Panc1 (cell line): ENCODE data around the gene HMCES.

Experiments
- TF ChIP-seq, protein P1 (sequence below): fragments of 450-650 bp; IDR thresholded peaks from 2 replicates; pipeline ENCODE4 v1.5.1; 2017; ENCODE audit warnings: mild to moderate bottlenecking
- TF ChIP-seq, protein P2 (sequence below), 2 experiments: IDR thresholded peaks; 2 replicates each; pipeline ENCODE4 v1.6.1; 2011 to 2012; ENCODE audit warnings: low read depth in 2 of 2, control low read depth in 1 of 2, low read length in 1 of 2, mild to moderate bottlenecking in 1 of 2, moderate library complexity in 1 of 2; ENCODE audit not compliant: insufficient read depth in 1 of 2

DNA sequence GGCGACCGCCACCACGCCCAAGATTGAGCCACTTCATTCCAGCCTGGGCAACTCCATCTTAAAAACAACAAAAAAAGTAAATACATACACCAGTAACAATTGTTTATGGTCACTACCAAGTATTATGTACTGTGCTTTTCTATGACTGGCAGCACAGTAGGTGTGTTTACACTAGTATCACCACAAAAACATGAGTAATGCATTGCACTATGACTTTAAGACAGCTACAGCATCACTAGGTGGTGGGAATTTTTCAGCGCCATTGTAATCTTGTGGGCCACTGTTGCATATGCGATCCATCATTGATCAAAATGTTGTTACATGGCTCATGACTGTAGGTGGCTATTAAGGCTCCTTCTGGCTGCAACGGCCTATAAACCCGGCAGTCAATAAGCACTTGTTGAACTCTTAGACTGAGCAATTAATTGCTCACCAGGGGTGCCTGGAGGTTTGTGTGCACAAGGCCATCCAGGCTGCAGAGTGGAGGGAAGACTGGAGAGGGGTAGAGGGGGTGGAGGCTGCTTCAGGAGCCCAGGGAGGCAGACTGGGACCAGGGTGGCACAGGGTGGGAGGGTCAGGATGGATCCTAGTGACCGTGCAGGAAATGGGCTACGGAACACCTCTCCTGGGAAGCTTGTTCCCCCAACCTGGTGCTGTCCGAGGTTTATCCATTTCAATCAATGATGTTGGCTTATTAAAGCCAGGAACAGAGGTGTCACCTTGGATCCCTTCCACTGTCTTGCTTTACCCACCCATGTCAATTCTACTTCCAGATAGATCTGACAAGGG is 47.1 kb upstream of the HMCES start:
- TF ChIP-seq, protein P1, sequence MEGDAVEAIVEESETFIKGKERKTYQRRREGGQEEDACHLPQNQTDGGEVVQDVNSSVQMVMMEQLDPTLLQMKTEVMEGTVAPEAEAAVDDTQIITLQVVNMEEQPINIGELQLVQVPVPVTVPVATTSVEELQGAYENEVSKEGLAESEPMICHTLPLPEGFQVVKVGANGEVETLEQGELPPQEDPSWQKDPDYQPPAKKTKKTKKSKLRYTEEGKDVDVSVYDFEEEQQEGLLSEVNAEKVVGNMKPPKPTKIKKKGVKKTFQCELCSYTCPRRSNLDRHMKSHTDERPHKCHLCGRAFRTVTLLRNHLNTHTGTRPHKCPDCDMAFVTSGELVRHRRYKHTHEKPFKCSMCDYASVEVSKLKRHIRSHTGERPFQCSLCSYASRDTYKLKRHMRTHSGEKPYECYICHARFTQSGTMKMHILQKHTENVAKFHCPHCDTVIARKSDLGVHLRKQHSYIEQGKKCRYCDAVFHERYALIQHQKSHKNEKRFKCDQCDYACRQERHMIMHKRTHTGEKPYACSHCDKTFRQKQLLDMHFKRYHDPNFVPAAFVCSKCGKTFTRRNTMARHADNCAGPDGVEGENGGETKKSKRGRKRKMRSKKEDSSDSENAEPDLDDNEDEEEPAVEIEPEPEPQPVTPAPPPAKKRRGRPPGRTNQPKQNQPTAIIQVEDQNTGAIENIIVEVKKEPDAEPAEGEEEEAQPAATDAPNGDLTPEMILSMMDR = no peak
- TF ChIP-seq, protein P2, sequence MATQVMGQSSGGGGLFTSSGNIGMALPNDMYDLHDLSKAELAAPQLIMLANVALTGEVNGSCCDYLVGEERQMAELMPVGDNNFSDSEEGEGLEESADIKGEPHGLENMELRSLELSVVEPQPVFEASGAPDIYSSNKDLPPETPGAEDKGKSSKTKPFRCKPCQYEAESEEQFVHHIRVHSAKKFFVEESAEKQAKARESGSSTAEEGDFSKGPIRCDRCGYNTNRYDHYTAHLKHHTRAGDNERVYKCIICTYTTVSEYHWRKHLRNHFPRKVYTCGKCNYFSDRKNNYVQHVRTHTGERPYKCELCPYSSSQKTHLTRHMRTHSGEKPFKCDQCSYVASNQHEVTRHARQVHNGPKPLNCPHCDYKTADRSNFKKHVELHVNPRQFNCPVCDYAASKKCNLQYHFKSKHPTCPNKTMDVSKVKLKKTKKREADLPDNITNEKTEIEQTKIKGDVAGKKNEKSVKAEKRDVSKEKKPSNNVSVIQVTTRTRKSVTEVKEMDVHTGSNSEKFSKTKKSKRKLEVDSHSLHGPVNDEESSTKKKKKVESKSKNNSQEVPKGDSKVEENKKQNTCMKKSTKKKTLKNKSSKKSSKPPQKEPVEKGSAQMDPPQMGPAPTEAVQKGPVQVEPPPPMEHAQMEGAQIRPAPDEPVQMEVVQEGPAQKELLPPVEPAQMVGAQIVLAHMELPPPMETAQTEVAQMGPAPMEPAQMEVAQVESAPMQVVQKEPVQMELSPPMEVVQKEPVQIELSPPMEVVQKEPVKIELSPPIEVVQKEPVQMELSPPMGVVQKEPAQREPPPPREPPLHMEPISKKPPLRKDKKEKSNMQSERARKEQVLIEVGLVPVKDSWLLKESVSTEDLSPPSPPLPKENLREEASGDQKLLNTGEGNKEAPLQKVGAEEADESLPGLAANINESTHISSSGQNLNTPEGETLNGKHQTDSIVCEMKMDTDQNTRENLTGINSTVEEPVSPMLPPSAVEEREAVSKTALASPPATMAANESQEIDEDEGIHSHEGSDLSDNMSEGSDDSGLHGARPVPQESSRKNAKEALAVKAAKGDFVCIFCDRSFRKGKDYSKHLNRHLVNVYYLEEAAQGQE (IDR thresholded peaks at IDR 0.05; ENCODE audit: insufficient read depth in 1 of 2, low read depth in 2 of 2, low read length in 1 of 2) = peak; percentile 52 to 59; a peak in 3 of 4 replicates
